ENCODE results near the gene ATP5ME. TPM values are rescaled to one million over a fixed set of nuclear protein-coding genes. Genes with fewer than 3 reads are reported as not detected.

The ATP5ME gene
- total RNA-seq, 1 experiment from 2014 or later: 425 TPM

DNA sequence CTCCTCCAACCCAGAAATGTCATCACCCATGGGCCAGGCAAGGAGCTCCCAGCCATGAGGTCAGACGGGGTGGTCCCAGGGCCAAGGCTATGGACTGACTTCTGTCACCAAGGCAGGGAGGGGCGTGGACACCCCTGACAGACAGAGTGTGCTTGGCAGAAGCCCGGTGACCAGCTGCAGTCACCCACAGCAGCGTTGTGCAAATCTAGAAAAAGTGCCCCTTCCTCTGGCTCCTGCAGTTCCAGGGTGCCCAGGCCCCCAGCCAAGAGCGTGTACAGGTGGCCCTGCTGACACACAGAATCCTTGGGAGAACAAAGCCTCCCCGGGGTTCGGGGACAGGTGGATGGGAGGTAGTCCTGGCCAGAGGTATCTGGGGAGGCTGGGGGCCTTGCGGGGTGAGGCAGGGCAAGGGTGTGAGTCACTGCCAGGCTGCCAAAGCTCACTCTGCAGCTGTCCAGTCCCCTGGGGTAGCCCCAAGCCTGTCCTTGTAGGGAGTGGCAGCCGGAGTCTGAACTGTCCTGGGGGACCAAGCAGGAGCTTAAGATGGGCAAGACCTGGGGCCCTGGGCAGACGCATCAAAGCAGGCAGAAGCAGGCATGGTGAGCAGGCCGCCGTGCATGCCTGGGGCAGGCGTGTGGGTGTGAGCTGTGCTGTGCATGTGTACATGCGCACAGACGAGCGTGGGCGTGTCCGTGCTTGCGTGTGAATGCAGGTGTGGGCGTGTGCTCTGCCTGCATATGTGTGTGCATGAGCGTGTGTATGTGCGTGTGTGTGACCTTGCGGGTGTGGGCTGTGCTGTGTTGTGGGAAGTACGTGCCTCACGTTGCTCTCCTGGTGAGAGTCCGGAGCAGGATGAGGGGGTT is 3.6 kb upstream of the ATP5ME start:
- Histone ChIP-seq H3K23me2 (ENCODE audit: insufficient read length, low read depth, low read length, poor library complexity, severe bottlenecking) (peaks cover 20% of the 10 kb centered on the region), H3K14ac (ENCODE audit: insufficient read depth, low read length) (peak overlapping the region; percentile 44; the same call in 1 of the 2 replicates), H4K20me1 (ENCODE audit: control insufficient read depth, insufficient read depth, insufficient read length) (peaks cover 4% of the 10 kb centered on the region), H2AK5ac (ENCODE audit: insufficient read length, low read length) (no peak overlapping the region), H2BK15ac (ENCODE audit: low read depth, low read length) (no peak overlapping the region; the same call in 1 of the 2 replicates), H3K23ac (ENCODE audit: insufficient read length, low read depth, low read length) (peak overlapping the region; percentile 73), H3K9ac (ENCODE audit: extremely low read depth, insufficient read length, low read length) (no peak overlapping the region), H2BK12ac (ENCODE audit: insufficient read length, low read depth, low read length) (no peak overlapping the region), H3K79me1 (ENCODE audit: insufficient read depth, low read depth, low read length, poor library complexity, severe bottlenecking) (peaks cover 3% of the 10 kb centered on the region), H3K9me3 (ENCODE audit: control insufficient read depth, low read depth, low read length) (no peaks in the 10 kb centered on the region), H3K4me1 (ENCODE audit: insufficient read depth, low read length) (0 out of 2 replicates have a peak, but pooled peaks cover 3% of the 10 kb centered on the region), H4K91ac (ENCODE audit: insufficient read length, low read depth, low read length) (no peak overlapping the region), H2BK120ac (ENCODE audit: low read depth, low read length, poor library complexity, severe bottlenecking) (no peak overlapping the region), H3K4ac (ENCODE audit: low read depth, low read length) (no peak overlapping the region), H3K79me2 (ENCODE audit: insufficient read depth, low read length) (peaks cover 5% of the 10 kb centered on the region; the same call in 1 of the 2 replicates), H2BK5ac (ENCODE audit: insufficient read length, low read length) (no peak overlapping the region), H4K8ac (replicated peaks; ENCODE audit: insufficient read length, low read depth, low read length) (no peak overlapping the region), H2AFZ (ENCODE audit: low read length) (no peak overlapping the region), H3K56ac (ENCODE audit: insufficient read length, low read depth, low read length) (no peak overlapping the region), H4K5ac (ENCODE audit: insufficient read length, low read depth, low read length) (no peak overlapping the region), H2BK20ac (ENCODE audit: low read depth, low read length, poor library complexity, severe bottlenecking) (no peak overlapping the region), H3K27me3 (ENCODE audit: insufficient read depth, low read length) (no peaks in the 10 kb centered on the region), H3K4me2 (ENCODE audit: insufficient read depth, insufficient read length, low read length) (no peak overlapping the region), H3T11ph (ENCODE audit: low read length) (no peak overlapping the region), H3K27ac (ENCODE audit: insufficient read length, low read depth, low read length) (no peak overlapping the region), H3K18ac (ENCODE audit: insufficient read length, low read depth, low read length) (no peak overlapping the region)
- H3K4me3 Mint-ChIP-seq: peak overlapping the region in 1 of 2 experiments; percentile 23; a peak in 1 of 5 replicates
- no peaks in the 10 kb centered on the region; a peak in 1 of 5 replicates for H3K9me3 Mint-ChIP-seq
- peak; percentile 29 for DNase-seq
- H3K27ac Mint-ChIP-seq: no peak overlapping the region
- peaks cover 11% of the 10 kb centered on the region for H3K27me3 Mint-ChIP-seq (ENCODE audit: low read depth)
- WGBS (ENCODE audit: extremely low coverage, insufficient read length, low lambda C conversion rate): no CpG with 5 or more reads among the region's 26 CpGs
- TF ChIP-seq, protein P1, sequence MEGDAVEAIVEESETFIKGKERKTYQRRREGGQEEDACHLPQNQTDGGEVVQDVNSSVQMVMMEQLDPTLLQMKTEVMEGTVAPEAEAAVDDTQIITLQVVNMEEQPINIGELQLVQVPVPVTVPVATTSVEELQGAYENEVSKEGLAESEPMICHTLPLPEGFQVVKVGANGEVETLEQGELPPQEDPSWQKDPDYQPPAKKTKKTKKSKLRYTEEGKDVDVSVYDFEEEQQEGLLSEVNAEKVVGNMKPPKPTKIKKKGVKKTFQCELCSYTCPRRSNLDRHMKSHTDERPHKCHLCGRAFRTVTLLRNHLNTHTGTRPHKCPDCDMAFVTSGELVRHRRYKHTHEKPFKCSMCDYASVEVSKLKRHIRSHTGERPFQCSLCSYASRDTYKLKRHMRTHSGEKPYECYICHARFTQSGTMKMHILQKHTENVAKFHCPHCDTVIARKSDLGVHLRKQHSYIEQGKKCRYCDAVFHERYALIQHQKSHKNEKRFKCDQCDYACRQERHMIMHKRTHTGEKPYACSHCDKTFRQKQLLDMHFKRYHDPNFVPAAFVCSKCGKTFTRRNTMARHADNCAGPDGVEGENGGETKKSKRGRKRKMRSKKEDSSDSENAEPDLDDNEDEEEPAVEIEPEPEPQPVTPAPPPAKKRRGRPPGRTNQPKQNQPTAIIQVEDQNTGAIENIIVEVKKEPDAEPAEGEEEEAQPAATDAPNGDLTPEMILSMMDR (conservative IDR thresholded peaks at IDR 0.05): no peak
- peaks cover 6 to 18% of the 10 kb centered on the region in 2 experiments for H3K4me1 Mint-ChIP-seq
- H3K36me3 Mint-ChIP-seq (ENCODE audit: insufficient read depth in 1 of 3, low read depth in 3 of 3): peaks cover 6 to 10% (median 9%) of the 10 kb centered on the region in 3 experiments; a peak in 6 of 7 replicates

All from H9 (cell line).